Heart left ventricle (tissue), 13 donors: ENCODE results near the gene LRRC37B.
"Not testable (repeated sequence)": the region's sequence is repeated elsewhere in the genome, so short reads cannot be mapped to it uniquely, and the experiment has no call there.

Experiments
- CTCF ChIP-seq, 12 donors: fragments of 200-600 bp; sonication (generic) in 4 of 12; IDR thresholded peaks; one replicate each; pipeline versions ENCODE4 v1.5.0 to v1.8.0; 2018 to 2022; ENCODE audit warnings: antibody characterized with exemption in 12 of 12, mild to moderate bottlenecking in 5 of 12
- POLR2A ChIP-seq, 2 donors: fragments of 450-650 bp; IDR thresholded peaks; one replicate each; pipeline ENCODE4 v1.6.1; 2017; ENCODE audit warnings: antibody characterized with exemption in 2 of 2, mild to moderate bottlenecking in 2 of 2, moderate library complexity in 2 of 2
- donor health status: ischemic (EF 13 %, LVEDD 7.1; RV severe dilation, severe dysfunction).
- donor health status: DM: no; HTN: yes; CAD: no.
- donor health status: DM: no; HTN: no; CAD: no.
- donor health status: ischemic (EF 25% LVEDD 6.9; RV normal size, moderate dysfunction).
- donor health status: ischemic (EF 25% LVEDD 5.7; RV mildly dilated, moderate dysfunction).
- donor health status: ischemic (EF 35%, LVEDD 5.7; RV mildly dilated, moderate dysfunction).
- donor health status: nonischemic (EF 11% LVEDD 7.7; RV severe dilation, severe dysfunction).
- donor health status: DM: yes; HTN: yes; CAD: no.
- donor health status: PGD.
- donor health status: ischemic (EF 29% LVEDD 5.4; RV normal size, mild dysfunction).
- donor health status: nonischemic (EF 23%, LVEDD 6.1; RV moderate dilation, normal function).

- not testable (repeated sequence) for TF ChIP-seq CTCF, POLR2A (IDR thresholded peaks at IDR 0.05)
Measured at GRCh38 chr17:32069067-32069466, 61.9 kb downstream of the LRRC37B start.
